HG02938 (cell line): ENCODE results near the gene NKD1.
"Not testable (repeated sequence)": the region's sequence is repeated elsewhere in the genome, so short reads cannot be mapped to it uniquely, and the experiment has no call there.

ENCODE experiments used
- ATAC-seq: cut with Tn5 transposase; IDR thresholded peaks from one replicate; pipeline ENCODE4 v1.9.1; 2021; ENCODE audit warnings: mild to moderate bottlenecking, moderate library complexity; ENCODE audit not compliant: unreplicated experiment

The NKD1 gene

GRCh38 chr16:50548125-50548908 is at the start of gene NKD1:
Gene NKD1 (plus strand): TSS chr16:50548396. CDS start chr16:50548554, 158 bp downstream.
- peak; percentile 77 for ATAC-seq

GRCh38 chr16:50498431-50499155 is 49.6 kb upstream of the NKD1 start:
- ATAC-seq: no peak

- no peak for ATAC-seq
Observed at GRCh38 chr16:50499254-50499653, 48.9 kb upstream of the NKD1 start.

- ATAC-seq: no peak
Observed at GRCh38 chr16:50500171-50500874, 47.9 kb upstream of the NKD1 start.

GRCh38 chr16:50501251-50501650 is 46.9 kb upstream of the NKD1 start:
- no peak for ATAC-seq

GRCh38 chr16:50501986-50502615 is 46.1 kb upstream of the NKD1 start:
- no peak for ATAC-seq

GRCh38 chr16:50502616-50503011 is 45.6 kb upstream of the NKD1 start:
- no peak for ATAC-seq

GRCh38 chr16:50503868-50504531 is 44.2 kb upstream of the NKD1 start:
- ATAC-seq: not testable (repeated sequence)

GRCh38 chr16:50505115-50505514 is 43.1 kb upstream of the NKD1 start:
- no peak for ATAC-seq

GRCh38 chr16:50505714-50506542 is 42.3 kb upstream of the NKD1 start:
- ATAC-seq: no peak

GRCh38 chr16:50506543-50506937 is 41.7 kb upstream of the NKD1 start:
- ATAC-seq: no peak

- no peak for ATAC-seq
Observed at GRCh38 chr16:50507397-50507796, 40.8 kb upstream of the NKD1 start.

GRCh38 chr16:50509521-50510341 is 38.5 kb upstream of the NKD1 start:
- ATAC-seq: no peak

GRCh38 chr16:50515218-50515617 is 33.0 kb upstream of the NKD1 start:
- no peak for ATAC-seq

- ATAC-seq: no peak
Observed at GRCh38 chr16:50516401-50516800, 31.8 kb upstream of the NKD1 start.

- no peak for ATAC-seq
Observed at GRCh38 chr16:50516890-50517289, 31.3 kb upstream of the NKD1 start.

- no peak for ATAC-seq
Observed at GRCh38 chr16:50517450-50518252, 30.5 kb upstream of the NKD1 start.

- no peak for ATAC-seq
Observed at GRCh38 chr16:50519001-50519400, 29.2 kb upstream of the NKD1 start.
